HG03060 (cell line): ENCODE data around the gene MLLT10.
A peak's percentile ranks its signal among the peaks of the same experiment; 100 is the strongest.
"Not testable (repeated sequence)": the region's sequence is repeated elsewhere in the genome, so short reads cannot be mapped to it uniquely, and the experiment has no call there.

Experiments used
- ATAC-seq: cut with Tn5 transposase; IDR thresholded peaks from one replicate; pipeline ENCODE4 v1.9.1; 2021; ENCODE audit warnings: low read depth, moderate number of reproducible peaks; ENCODE audit not compliant: unreplicated experiment

The MLLT10 gene

DNA sequence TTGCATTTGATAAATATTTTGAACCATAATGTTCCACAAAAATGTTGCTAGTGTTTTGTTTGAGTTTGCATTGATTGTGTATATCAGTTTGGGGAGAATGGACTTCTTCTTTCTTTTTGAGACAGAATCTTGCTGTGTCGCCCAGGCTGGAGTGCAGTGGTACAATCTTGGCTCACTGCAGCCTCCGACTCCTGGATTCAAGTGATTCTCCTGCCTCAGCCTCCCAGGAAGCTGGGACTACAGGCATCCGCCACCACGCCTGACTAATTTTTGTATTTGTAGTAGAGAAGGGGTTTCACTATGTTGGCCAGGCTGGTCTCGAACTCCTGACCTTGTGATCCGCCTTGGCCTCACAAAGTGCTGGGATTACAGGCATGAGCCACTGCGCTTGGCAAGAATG is 25.0 kb downstream of the MLLT10 start:
- ATAC-seq = not testable (repeated sequence)

DNA sequence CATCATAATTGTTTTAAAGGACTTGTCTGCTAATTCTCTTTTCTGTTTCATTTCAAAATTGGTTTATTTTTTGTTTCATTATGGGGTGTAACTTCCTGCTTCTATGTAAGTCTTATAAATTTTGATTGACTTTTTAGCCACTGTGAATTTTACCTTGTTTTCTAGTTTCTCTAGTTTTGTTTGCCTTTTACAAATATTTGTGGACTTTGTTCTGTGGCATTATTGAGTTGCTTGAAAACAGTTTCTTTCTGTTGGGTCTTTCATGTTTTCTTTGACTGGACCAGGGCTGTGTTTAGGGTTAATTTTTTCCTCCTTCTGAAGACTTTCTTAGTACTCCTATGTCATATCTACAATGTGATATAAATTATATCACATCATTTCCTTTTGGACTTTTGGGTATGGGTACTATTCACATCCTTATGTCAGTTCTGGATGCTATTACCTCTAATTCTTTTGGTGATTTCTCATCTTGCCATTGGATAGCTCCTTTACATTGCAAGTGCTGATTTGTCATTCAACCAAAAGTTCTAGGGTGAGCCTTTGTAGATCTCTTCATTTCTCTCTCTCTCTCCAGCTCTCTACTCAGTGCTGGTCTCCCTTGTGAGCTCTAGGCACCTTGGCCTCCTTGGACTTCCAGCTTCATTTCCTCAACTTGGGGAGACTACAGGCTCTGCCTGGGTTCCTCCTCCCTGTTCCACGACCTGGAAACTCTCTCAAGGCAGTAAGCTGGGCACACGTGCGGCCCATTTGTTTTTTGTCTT is 36.9 kb downstream of the MLLT10 start:
- ATAC-seq = no peak

DNA sequence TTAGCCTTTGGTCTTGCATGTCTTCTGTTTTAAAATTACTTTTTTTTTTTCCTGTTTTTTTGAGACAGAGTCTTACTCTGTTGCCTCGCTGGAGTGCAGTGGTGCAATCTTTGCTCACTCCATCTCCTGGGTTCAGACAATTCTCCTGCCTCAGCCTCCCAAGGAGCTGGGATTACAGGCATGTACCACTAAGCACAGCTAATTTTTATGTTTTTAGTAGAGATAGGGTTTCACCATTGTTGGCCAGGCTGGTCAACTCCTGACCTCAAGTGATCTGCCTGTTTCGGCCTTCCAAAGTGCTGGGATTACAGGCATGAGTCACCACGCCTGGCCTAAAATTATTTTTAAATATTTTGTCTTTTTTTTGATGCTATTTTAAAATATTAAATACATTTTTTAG is 38.5 kb downstream of the MLLT10 start:
- no peak for ATAC-seq

DNA sequence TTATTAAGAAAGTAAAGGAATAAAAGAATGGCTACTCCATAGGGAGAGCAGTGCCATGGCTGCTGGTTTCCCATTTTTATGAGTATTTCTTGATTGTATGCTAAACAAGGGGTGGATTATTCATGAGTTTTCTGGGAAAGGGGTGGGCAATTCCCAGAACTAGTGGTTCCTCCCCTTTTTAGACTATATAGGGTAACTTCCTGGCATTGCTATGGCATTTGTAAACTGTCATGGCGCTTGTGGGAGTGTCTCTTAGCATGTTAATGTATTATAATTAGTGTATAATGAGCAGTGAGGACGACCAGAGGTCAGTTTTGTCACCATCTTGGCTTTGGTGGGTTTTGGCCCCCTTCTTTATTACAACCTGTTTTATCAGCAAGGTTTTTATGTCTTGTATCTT is 40.5 kb downstream of the MLLT10 start:
- not testable (repeated sequence) for ATAC-seq

DNA sequence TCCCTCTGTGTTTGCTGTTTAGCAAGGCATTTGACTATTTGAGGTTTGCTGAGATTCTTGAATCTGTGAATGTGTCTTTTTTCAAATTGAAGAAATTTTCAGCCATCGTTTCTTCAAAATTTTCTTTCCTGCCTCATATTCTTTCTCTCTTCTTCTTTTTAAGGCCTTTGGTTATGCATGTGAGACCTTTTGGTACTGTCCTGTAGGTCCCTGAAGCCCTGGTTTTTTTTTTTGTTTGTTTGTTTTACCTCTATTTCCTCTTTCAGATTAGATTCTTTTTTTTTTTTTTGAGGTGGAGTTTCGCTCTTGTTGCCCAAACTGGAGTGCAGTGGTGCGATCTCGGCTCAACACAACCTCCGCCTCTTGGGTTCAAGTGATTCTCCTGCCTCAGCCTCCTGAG is 45.3 kb downstream of the MLLT10 start:
- ATAC-seq = no peak

DNA sequence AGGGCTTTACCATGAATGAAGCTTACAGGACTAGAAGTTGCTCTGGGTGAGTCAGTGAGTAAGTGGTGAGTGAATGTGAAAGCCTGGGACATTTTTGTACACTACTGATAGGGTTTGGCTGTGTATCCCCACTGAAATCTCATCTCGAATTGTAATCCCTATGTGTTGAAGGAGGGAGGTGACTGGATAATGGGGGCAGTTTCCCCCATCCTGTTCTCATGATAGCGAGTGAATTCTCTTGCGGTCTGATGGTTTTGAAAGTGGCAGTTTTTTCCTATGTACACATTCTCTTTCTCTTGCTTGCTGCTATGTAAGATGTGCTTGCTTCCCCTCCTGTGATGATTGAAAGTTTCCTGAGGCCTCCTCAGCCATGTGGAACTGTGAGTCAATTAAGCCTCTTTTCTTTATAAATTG is 47.4 kb downstream of the MLLT10 start:
- peak; percentile 70 for ATAC-seq

DNA sequence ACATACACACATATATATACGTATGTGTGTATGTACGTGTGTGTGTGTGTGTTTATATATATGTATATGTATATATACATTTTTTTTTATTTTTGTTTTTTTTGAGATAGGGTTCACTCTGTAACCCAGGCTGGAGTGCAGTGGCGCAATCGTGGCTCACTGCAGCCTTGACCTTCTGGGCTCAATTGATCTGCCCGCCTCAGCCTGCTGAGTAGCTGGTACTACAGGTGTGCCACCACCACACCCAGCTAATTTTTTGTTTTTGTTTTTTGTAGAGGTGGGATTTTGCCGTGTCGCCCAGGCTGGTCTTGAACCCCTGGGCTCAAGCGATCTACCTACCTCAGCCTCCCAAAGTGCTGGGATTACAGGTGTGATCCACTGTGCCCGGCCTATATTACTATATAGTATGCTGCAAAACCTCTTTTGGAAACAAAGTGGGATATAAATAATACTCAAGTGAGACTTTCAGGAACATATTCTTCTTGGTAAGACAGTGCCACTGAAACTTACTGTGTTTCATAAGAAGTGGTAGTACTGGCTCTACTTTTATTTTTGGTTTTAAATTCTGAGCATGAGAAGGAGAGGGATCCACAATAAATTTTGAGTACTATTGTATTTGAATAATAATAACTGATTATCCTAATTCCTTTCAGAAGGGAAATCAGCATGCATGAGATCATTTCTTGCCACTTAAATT is 51.0 kb downstream of the MLLT10 start:
- no peak for ATAC-seq

DNA sequence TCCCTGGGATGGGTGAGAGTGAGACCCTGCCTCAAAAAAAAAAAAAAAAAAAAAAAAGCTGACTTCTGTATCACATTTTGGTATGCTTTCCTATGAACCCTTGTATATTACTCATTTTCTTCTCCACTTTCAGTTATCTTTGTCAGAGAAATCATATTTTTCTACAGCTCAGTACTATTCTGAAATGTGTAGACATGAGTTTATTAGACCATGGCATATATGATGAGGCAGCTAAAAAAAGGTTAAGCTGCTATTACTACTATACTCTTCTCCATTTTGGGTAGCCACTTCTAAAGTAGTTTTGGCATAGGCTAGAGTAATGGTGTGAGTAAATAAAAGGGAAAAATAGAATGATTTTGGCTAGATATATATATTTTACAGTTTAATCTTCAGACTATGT is 53.4 kb downstream of the MLLT10 start:
- ATAC-seq = no peak

DNA sequence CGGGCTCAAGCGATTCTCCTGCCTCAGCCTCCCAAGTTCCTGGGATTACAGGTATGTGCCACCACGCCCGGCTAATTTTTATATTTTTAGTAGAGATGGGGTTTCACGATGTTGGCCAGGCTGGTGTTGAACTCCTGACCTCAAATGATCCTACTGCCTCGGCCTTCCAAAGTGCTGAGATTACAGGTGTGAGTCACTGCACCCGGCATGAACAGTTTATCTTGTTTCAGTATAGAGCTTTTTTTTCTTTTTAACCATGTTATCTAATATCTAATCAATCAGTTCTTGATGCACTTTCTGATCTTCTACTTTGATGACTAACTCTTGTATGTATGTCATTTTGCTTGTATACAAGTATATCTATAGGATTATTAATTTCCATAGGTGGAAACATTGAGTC is 54.1 kb downstream of the MLLT10 start:
- not testable (repeated sequence) for ATAC-seq

DNA sequence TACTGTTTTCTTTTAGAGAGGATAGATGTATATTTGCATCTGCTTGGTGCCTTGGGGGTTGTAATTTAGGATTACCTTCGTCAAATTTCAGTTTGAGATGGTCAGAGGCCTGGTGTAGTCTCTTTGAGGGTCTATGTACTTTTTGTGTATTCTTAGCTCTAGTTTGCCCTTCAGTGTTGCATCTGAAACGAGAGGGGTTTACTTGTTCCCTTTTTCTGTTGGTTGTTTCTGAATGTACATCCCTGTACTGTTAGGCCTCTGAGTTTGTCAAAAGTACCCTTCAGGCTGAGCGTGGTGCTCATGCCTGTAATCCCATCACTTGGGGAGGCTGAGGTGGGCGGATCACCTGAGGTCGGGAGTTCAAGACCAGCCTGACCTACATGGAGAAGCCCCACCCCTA is 60.0 kb downstream of the MLLT10 start:
- ATAC-seq = no peak

DNA sequence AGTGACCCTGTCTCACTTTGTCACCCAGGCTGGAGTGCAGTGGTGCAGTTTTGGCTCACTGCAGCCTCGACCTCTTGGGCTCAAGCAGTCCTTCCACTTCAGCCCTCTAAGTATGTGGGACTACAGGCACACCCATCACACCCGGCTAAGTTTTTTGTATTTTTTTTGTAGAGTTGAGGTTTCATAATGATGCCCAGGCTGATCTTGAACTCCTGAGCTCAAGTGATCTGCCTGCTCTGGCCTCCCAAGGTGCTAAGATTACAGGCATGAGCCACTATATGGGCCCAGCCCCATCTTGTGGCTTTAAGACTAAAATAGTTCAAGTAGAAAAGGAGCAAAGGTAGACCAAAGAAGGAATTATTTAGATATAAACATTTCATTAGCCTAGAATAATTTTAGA is 65.5 kb downstream of the MLLT10 start:
- no peak for ATAC-seq

DNA sequence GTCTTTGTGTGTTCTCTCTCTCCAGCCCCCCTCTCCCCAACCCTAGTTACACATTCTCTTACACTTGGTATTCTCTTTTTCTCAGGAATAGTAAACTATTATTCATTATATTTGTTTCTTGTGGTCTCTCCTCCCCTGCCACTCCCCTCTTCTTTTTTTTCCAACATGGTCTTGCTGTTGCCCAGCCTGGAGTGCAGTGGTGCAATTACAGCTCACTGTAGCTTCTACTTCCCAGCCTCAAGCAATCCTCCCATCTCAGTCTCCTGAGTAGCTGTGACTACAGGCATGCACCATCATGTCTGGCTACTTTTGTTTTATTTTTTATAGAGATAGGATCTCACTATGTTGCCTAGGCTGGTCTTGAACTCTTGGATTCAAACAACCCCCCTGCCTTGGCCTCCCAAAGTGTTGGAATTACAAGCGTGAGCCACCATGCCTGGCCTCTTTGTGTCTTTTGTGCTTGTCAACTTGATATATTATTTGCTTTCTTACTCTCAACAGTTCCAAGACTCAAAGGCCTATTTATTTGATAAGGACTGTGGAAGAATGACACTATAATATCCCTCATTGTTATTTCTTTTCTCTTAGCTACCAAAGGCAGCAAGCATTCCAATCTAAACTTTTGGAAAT is 66.9 kb downstream of the MLLT10 start:
- no peak for ATAC-seq

DNA sequence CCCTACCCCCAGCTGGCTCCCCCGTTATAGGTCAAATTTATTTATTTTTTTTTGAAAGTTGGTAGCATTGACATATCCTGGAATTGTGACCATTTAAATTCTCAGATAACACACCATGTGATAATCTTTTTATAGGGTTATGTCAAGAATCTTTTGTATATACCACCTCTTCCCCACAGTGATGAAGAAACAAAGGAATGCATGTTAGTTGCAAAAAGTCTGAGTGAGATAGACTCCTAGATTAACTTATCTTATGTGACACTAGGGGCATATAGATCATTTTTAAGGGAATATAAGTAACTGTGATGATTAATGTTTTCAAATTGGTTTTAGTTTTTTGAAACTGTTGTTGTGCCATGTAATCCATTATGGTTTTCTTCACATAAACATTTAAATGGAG is 68.3 kb downstream of the MLLT10 start:
- no peak for ATAC-seq

DNA sequence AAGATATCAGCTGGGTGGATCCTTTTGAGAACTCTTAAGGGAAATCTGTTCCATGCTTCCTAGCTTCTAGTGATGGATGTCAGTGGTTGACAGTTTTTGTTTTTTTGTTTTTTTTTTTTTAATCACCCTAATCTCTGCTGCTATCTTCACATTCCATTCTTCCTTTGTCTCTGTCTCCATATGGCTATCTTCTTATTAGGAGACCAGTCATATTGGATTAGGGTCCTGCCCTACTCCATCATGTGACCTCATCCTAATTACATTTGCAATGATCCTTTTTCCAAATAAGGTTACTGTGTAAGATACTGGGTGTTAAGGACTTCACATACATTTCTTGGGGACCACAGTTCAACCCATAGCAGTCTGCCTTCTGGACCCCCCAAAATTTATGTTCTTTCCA is 69.7 kb downstream of the MLLT10 start:
- no peak for ATAC-seq

DNA sequence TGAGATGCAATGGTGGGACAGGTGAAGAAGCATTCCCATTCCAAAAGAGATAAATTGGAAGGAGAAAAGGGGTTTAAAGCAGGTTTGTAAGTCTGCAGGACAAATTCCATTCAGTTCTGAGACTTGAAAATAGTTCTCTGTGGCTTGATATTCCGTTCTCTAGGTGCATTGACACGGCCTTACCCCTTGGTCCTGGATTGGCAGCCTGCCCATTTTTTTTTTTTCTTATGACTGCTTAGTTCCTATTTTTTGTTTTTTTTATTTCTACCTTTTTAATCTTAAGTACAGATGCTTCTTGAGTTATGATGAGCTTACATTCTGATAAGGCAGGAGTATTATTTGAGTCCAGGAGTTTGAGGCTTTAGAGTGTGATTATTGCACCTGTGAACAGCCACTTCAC is 70.6 kb downstream of the MLLT10 start:
- no peak for ATAC-seq

DNA sequence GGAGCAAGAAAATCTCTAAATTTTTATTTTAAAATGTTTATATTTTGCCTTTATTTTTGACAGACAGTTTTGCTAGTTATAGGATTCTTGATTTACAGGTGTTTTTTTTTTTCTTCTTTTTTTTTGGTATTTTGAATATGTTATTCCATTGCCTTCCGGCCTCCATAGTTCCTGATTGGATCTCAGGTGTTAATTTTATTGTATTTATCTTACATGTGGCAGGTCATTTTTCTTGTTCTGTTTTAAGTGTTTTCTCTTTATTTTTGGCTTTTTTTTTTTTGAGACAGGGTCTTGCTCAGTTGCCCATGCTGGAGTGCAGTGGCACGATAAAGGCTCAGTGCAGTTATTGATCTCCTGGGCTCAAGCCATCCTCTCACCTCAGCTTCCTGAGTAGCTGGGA is 73.9 kb downstream of the MLLT10 start:
- ATAC-seq = no peak

DNA sequence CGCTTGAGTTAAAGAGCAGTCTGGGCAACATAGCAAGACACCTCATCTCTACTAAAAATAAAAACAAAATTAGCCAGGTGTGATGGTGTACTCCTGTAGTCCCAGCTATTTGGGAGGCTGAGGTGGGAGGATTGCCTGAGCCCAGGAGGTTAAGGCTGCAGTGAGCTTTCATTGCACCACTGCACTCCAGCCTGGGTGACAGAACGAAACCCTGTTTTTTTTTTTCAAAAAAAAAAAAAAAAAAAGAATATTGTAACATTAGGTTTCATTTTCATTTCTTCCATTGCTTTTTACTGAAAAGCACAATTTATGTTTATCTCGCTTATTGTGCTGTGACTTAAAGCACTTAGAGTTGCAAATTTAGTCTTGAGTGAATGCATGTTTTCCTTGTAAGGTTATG is 80.0 kb downstream of the MLLT10 start:
- ATAC-seq = no peak

DNA sequence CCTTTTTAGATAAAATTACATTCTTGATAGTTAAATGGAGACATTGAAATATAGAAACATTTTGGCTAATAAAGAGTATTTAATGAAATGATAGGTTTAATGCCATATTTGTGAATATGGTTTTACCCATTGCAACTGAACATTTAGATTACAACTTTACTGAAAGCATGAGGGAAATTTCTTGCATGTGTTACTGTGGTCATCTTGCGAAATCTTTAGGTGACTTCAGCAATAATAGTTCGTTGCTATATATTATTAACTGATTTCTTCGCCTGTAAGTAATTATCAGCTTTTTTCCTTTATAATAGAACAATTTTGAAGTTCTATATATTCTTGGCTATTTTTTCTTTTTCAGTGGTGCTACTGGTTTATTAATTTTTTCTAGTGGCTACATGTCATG is 83.2 kb downstream of the MLLT10 start:
- no peak for ATAC-seq

DNA sequence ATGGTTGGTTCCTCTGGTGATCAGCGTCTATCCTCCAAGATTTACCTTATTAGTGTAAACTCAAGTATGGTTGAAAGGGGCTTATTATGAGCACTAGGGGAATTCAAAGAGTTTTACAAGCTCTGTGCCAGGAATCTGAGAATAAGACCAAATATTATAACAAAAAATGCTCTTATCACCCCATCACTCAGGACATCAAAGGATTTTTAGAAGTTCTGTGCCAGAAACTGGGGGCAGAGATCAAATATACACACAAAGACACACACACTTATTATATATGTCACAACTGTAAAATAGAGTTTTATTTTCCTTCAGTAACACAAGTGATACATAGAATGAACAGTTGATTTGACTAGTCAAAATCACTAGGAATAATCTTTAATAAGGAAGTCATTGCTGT is 89.3 kb downstream of the MLLT10 start:
- ATAC-seq = no peak

DNA sequence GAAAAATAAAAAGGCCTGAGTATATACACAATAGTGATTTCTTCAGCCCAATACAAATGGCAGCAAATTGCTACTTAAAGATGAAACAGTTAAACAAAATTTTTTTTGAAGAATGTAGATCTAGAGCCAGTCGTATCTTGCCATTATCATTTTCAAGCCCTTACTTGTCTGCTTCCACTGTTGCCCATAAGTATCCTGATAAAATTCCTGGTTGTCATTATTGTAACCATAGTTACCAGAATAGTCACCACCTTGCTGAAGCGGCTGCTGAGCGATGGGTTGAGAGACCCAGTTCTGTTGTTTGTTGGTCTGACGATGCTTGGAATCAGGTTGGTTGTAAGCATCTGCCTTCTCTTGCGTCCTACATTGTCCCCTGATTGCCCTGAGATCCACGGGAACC is 90.4 kb downstream of the MLLT10 start:
- not testable (repeated sequence) for ATAC-seq

DNA sequence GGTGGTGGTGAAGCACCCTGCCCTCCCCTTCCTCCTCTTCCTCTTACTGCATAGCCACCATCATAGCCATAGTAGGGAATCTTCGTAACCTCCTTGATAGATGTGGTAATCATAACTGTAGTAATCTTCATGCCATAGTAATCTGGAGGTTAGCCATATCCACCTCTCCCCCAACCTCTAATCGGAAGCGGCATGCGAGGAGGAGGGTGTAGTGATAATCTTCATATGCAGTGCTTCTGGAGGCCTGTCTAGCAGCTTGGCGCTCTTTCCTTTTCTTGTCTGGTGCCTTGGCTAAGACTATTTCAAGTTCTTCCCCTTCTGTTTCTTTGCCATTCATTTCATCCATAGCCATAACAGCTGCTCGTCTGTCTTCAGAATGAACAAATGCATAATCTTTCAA is 90.9 kb downstream of the MLLT10 start:
- ATAC-seq = no peak
